ENCODE data around the gene LZTS2.

The LZTS2 gene

GRCh38 chr10:101056365-101057151 is 57.0 kb downstream of the LZTS2 start:
- no peak for DNase-seq

Measured in RPMI8226 (cell line).